HT-29 (cell line): ENCODE results near the gene BPHL. TPM values are rescaled to one million over a fixed set of nuclear protein-coding genes. Genes with fewer than 3 reads are reported as not detected.
A peak's percentile ranks its signal among the peaks of the same experiment; 100 is the strongest.
"Not testable (repeated sequence)": the region's sequence is repeated elsewhere in the genome, so short reads cannot be mapped to it uniquely, and the experiment has no call there.

Experiments
- DNase-seq: peaks from one replicate; pipeline ENCODE4 v3.0.0-alpha.2; 2015; ENCODE audit warnings: low spot score
- total RNA-seq: library from RNA; depleted of rRNA; stranded (reverse); fragments of >200 nt; shearing (Covaris generic); gene quantifications from 2 replicates; pipeline ENCODE4 v1.2.3, GENCODE V29; 2014; rRNA removed

Gene BPHL
- 7.3 and 8.7 TPM in 2 replicates for total RNA-seq

GRCh38 chr6:3118353-3119039 lies at the start of gene BPHL:
TSS of gene BPHL (plus strand) at chr6:3118711. CDS start at chr6:3118741, 30 bp downstream.
- peak; percentile 97 for DNase-seq

DNA sequence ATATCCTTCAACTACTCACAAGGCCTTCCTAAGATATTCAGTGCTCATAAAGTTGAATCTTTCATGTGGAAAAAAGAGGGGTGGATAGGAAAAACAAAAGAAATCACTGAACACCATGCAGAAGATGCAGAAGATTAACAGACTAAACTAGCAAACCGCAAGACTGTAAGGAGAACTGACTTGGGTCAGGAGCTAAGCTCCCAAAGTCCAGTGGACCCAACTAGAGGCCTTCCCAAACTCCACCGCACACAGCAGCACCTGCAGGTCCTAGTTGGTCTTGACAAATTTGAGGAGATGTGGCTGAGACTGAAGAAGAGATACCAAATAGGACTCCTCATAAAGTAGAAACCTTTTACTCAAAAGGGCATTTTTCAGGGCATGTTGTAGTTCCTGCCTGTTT lies 46.9 kb upstream of the BPHL start:
- DNase-seq = no peak

DNA sequence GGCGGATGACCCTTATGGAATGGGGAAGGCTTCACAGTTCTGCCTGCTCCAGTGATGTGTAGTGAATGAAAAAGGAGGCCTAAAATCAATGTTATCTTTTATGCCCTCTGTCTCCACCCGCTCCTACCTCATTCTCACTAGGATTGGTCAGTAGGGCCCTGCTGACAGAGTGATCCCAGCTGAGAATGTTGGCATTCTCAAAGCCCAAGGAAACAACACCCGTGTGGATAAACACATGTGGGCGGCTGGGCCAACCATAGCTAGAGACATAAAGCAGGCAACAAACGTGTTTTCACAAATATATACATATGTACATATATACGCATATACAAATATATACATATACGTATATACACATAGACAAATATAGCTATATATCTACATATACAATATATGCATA lies 45.7 kb upstream of the BPHL start:
- no peak for DNase-seq

DNA sequence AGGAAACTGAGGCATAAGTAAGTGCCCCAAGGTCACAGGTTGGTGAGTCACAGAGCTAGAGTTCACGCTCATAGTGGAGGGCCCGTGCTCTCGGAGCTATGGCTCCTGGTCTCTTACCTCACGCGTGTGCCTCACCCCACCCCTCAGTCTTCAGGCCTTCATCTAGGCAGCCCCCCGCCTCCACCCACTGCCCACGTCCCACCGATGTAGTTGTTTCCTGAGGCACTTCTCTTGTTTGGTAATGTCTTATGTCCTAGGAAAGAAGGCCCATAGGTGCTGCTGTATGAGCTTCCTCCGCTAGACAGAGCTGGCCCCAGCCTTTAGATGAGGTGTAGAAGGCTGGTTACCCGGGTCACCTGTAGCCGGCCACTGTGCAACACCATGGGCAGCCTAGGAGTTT lies 45.1 kb upstream of the BPHL start:
- DNase-seq = no peak

GRCh38 chr6:3075772-3076113 lies 42.8 kb upstream of the BPHL start:
- no peak for DNase-seq

DNA sequence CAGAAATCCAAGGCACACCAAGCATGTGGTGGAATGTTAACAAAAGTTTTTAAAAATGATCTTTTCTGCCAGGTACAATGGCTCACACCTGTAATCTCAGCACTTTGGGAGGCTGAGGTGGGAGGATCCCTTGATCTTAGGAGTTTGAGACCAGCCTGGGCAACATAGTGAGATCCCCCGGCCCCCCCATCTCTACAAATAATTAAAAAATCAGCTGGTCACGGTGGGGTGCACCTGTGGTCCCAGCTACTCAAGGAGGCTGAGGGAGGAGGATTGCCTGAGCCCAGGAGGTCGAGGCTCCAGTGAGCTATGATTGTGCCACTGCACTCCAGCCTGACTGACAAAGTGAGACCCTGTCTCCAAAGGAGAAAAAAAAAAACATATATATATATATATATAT lies 42.2 kb upstream of the BPHL start:
- no peak for DNase-seq

DNA sequence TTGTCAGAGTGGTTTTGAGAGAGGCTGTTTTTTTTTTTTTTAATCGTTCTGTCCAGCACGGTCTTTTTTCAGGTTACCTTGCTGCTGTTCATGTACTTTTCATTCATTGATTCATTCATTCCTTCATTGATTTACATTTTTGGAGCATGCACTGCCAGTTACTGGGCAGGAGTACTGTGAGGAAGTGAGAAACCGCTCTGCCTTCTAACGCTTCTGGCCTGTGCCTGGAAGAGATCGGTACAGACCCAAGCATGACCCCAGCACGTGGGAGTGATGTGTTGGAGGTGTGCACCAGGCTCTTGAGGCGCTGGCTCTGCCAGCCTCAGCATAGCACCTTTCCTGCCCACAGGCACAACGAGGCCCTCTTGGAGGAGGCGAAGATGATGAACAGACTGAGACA lies 41.1 kb upstream of the BPHL start:
- no peak for DNase-seq

- DNase-seq = not testable (repeated sequence)
Measured at GRCh38 chr6:3078952-3079351, 39.6 kb upstream of the BPHL start.

GRCh38 chr6:3079682-3080081 lies 38.8 kb upstream of the BPHL start:
- no peak for DNase-seq

GRCh38 chr6:3081960-3082359 lies 36.6 kb upstream of the BPHL start:
- no peak for DNase-seq

DNA sequence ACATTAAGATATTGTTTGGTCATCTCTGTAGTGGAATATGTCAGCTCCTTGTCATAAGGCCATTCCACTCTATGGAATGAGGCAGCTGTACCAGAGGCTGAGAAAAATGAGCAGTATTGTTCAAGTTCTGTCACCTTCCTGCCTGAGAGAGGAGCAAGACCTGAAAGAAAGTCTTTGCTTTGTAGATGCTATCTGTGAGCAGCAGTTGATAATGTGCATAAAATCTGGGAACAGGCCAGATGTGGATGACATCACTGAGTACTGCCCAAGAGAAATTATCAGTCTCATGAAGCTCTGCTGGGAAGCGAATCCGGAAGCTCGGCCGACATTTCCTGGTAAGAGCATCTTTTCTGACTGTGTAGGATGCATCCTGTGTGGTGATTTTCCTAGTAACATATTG lies 33.4 kb upstream of the BPHL start:
- no peak for DNase-seq

- DNase-seq = no peak
Measured at GRCh38 chr6:3086282-3086946, 32.1 kb upstream of the BPHL start.

- DNase-seq = no peak
Measured at GRCh38 chr6:3088446-3088845, 30.1 kb upstream of the BPHL start.

- DNase-seq = no peak
Measured at GRCh38 chr6:3088968-3089367, 29.5 kb upstream of the BPHL start.

DNA sequence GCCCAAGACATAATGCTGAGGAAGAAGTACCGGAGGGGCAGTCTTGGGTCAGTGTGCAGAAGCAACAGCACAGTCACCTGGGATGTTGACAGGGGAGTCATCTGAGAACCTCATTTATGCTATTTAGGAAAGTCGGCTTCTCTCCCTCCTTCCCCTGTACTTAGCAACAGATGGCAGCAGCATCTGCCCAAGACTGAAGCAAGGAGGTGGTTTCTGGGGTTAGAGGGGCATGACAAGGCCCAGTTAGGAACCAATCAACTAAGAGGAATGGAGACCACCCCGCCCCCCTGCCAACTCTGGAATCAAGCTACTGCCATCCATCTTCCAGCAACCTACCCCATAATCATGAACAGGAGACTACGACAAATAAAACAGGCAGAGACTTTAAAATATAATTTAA lies 28.5 kb upstream of the BPHL start:
- no peak for DNase-seq

- DNase-seq = no peak
Measured at GRCh38 chr6:3094815-3095214, 23.7 kb upstream of the BPHL start.

GRCh38 chr6:3102875-3103274 lies 15.6 kb upstream of the BPHL start:
- no peak for DNase-seq

DNA sequence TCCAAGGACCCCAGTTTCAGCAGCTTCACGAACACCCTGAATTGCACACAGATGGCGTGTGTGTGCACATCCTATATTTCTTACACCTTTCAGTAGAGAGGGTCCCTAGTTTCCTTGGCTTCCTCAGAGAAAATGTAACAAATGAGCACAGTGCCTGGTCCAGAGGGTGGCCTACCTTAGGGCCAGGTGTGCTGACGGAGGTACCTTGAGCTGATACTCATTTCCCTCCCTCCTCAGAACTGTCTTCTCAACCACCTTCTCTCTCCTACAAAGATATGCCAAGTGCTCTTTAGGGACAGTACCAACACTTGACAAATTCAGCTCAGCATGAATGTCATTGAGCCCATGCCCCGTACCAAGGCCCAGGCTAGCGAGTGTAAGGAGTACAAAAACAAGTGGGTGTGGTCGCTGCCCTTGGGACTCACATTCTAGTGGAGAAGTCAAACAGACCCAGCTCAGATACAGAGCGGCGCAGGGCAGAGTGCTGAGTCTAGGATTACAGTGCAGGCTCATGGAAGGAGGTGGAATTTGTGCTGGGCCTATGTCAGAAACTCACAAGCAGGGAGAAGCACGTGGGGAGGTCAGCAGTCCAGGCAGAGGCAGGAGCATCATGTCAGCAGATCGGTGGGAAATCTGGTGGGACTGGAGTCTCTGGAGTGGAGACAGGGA lies 9.6 kb upstream of the BPHL start:
- DNase-seq = no peak

- DNase-seq = no peak
Measured at GRCh38 chr6:3109761-3110160, 8.8 kb upstream of the BPHL start.

DNA sequence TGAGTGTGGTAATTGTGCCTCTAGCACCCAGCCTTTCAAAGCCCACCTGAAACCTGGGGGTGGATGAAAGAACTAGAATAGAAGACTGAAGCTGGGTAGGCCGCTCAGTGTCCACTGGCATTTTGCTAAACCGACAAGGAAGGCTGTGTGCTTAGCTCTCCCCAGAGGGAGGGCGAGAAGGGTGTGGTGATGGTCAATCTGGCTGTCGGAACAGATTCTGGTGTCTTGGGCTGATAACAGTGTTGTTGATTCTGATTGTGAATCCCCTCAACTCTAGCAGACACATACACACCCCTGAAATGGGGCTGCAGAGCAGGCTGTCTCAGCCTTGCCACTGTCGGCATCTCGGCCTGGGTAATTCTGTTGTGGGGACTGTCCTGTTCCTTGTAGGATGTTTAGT lies 4.1 kb upstream of the BPHL start:
- no peak for DNase-seq

GRCh38 chr6:3117912-3118352 lies 579 bp upstream of the BPHL start:
- DNase-seq = no peak

- DNase-seq = peak; percentile 54
Measured at GRCh38 chr6:3119040-3119723, 671 bp downstream of the BPHL start.

GRCh38 chr6:3120765-3121089 lies 2.2 kb downstream of the BPHL start:
- DNase-seq = no peak
